Measurements from ENCODE around the gene BEGAIN. TPM values are rescaled to one million over a fixed set of nuclear protein-coding genes. Genes with fewer than 3 reads are reported as not detected.

Gene BEGAIN
- polyA plus RNA-seq, 4 donors: 1.3 to 13.5 (median 5.1) TPM

DNA sequence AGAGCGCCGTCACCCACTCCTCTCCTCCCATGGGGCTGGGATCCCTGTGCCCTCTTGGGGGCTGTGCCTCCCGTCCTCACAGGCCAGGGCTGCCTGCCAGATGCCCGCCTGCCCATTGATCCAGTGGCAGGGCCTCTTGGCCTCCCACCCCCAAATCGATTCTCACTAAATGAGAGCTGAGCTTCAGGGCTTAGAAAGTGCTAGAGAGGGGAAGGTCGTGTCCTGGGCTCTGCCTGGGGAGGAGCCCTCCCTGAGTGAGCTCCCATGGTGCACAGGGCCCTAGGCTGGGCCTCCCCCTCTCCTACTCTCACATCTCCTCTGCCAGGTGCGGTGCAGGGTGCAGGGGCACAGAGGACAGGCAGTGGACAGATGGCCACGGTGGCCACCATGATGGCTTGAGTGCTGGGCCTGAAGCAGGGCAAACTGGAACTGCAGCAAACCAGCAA lies 9.2 kb downstream of the BEGAIN start:
- DNase-seq: no peak
- WGBS, 3 donors: 61 to 80% (median 66%) methylated on average over 8 of the region's 8 CpGs
- Histone ChIP-seq H3K4me3 (ENCODE audit: low read depth in 1 of 3, low read length in 3 of 3) (no peak overlapping the region), H3K4me1 (ENCODE audit: control insufficient read depth in 3 of 3, insufficient read depth in 2 of 3, low read depth in 1 of 3, low read length in 2 of 3) (no peaks in the 10 kb centered on the region), H3K36me3 (ENCODE audit: control insufficient read depth in 3 of 3, insufficient read depth in 2 of 3, low read depth in 1 of 3, low read length in 3 of 3) (no peaks in the 10 kb centered on the region), H3K27ac (ENCODE audit: low read depth in 1 of 3, low read length in 2 of 3) (no peak overlapping the region), H3K27me3 (ENCODE audit: control insufficient read depth in 3 of 3, insufficient read depth in 3 of 3, low read length in 3 of 3) (peaks cover 0 to 19% (median 3%) of the 10 kb centered on the region in 3 donors), H3K9me3 (ENCODE audit: control insufficient read depth in 2 of 2, insufficient read depth in 1 of 2, low read depth in 1 of 2, low read length in 1 of 2) (peaks cover 0 to 5% of the 10 kb centered on the region in 2 donors)
- FAIRE-seq: no peak

DNA sequence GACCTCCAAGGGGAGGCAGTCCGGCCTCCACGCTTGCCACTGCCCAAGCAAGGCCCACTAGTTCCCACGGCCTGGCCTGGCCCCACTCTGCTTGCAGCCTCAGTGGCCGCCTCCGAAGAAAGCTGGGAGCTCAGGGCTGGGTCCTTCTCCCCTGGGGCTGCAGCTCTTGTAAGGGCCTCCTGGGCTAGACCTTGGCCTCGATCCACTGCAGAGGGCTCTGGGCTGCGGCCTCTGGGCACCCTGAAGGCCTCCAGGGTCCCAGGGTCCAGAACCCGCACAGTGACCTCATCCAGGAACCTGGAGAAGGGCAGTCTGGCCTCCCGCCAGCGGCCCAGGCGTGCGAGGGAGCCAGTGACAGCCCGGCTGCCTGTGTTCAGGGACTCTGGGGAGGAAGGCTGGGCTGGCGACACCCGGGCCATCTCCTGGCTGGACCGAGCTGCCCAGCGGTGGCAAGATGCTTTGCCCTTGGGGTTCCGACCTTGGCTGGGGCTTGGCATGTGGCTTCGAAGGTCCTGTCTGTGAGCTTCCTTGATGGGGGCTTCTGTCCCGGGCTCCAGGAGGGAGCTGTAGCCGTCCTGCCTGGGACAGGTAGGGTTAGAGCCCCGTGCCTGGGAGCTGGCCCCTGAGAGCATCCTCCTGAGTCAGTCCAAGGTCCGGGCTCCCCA lies 9.8 kb downstream of the BEGAIN start:
- DNase-seq (no peak), FAIRE-seq (no peak)
- H3K4me1 ChIP-seq (ENCODE audit: control insufficient read depth in 3 of 3, insufficient read depth in 2 of 3, low read depth in 1 of 3, low read length in 2 of 3): no peaks in the 10 kb centered on the region
- no peaks in the 10 kb centered on the region for H3K36me3 ChIP-seq (ENCODE audit: control insufficient read depth in 3 of 3, insufficient read depth in 2 of 3, low read depth in 1 of 3, low read length in 3 of 3)
- H3K27ac ChIP-seq (ENCODE audit: low read depth in 1 of 3, low read length in 2 of 3): no peak overlapping the region
- WGBS, 3 donors: 71 to 81% (median 80%) methylated on average over 21 to 23 of the region's 23 CpGs
- peaks cover 0 to 5% of the 10 kb centered on the region in 2 donors for H3K9me3 ChIP-seq (ENCODE audit: control insufficient read depth in 2 of 2, insufficient read depth in 1 of 2, low read depth in 1 of 2, low read length in 1 of 2)
- H3K27me3 ChIP-seq (ENCODE audit: control insufficient read depth in 3 of 3, insufficient read depth in 3 of 3, low read length in 3 of 3): peaks cover 0 to 24% (median 3%) of the 10 kb centered on the region in 3 donors
- no peak overlapping the region for H3K4me3 ChIP-seq (ENCODE audit: low read depth in 1 of 3, low read length in 3 of 3)

DNA sequence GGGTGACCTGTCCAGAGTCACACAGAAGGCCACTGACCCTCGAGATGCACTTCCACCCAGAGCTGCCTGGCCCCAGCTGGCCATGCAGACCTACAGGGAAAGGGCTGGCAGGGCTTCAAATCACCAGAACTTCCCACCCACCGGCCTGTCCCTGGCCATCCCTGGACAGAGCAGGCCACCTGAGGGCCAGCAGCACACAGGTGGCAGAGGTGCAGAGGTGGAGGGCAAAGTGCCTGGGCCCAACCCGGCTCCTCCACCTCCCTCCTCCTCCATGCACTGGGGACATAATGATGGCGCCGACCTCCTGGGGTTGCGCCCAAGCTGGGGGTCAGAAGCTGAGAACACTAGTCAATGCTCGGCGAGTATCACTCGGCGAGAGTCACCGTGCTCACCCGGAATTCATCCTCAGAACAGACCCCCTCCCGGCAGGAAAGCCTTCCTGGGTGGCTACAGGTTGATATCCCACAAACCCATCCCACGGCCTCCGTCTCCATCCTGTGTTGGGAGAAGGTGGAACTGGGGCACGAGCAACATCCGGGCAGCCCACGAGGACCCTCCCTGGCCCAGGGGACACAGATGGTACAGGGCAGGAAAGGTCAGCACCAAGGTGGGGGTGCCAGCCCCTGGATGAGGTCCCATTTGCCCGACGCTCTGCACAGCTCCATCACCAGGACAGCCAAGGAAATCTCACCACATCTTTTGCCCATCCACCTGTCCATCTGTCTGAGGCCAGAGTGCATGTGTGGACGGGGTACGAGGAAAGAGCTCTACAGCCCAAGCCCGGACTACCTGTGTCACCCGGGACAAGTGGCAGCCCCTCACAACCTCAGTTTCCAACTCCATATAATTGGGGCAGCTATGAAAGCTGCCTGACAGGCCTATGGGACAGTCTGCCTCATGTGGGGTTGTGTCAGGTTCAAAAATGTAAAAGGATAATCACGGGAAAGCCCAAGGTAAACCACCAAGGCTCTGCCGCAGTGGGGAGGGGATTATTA lies 10.8 kb downstream of the BEGAIN start:
- H3K4me1 ChIP-seq (ENCODE audit: control insufficient read depth in 3 of 3, insufficient read depth in 2 of 3, low read depth in 1 of 3, low read length in 2 of 3): no peaks in the 10 kb centered on the region
- H3K9me3 ChIP-seq (ENCODE audit: control insufficient read depth in 2 of 2, insufficient read depth in 1 of 2, low read depth in 1 of 2, low read length in 1 of 2): peaks cover 0 to 5% of the 10 kb centered on the region in 2 donors
- FAIRE-seq (no peak), DNase-seq (no peak)
- WGBS, 3 donors: 70 to 84% (median 79%) methylated on average over 25 to 26 of the region's 26 CpGs
- H3K27ac ChIP-seq (ENCODE audit: low read depth in 1 of 3, low read length in 2 of 3): no peak overlapping the region
- peaks cover 0 to 33% (median 3%) of the 10 kb centered on the region in 3 donors for H3K27me3 ChIP-seq (ENCODE audit: control insufficient read depth in 3 of 3, insufficient read depth in 3 of 3, low read length in 3 of 3)
- H3K4me3 ChIP-seq (ENCODE audit: low read depth in 1 of 3, low read length in 3 of 3): no peak overlapping the region
- no peaks in the 10 kb centered on the region for H3K36me3 ChIP-seq (ENCODE audit: control insufficient read depth in 3 of 3, insufficient read depth in 2 of 3, low read depth in 1 of 3, low read length in 3 of 3)

DNA sequence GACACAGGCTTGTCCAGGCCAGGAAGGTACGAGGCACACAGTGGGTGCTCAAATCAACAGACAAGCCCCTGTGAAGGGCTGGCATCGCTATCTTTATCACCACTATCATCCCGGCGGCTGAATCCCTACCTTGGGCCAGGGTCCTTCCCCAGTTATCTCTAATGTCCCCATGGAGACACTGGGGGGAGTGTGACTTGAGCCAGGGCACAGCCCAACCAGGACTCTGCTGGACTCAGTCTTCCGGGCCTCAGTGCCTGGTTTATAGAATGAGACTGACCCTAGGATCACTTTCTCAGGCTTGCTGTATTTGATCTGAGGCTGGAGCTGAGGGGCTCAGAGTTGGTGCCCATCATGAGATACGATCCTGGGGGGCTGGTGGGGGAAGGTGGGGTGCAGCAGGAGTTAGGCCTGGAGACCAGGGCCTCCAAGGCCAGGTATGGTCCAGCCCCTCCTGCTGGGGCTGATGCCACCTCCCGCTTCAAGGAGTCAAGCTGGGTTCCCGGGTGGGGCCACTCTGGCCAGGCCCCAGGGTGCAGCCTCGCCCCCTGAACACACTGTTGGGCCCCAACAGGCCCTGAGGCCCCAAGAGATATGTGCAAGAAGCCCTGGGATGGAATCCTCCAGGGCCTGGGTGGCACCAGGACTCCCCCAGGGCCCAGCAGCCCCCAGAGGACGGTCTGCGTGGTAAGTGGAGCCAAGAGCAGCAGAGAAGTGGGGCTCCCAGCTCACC lies 11.8 kb downstream of the BEGAIN start:
- DNase-seq (no peak), FAIRE-seq (no peak)
- WGBS, 3 donors: 56 to 74% (median 69%) methylated on average over 11 of the region's 11 CpGs
- no peak overlapping the region for H3K27ac ChIP-seq (ENCODE audit: low read depth in 1 of 3, low read length in 2 of 3)
- H3K36me3 ChIP-seq (ENCODE audit: control insufficient read depth in 3 of 3, insufficient read depth in 2 of 3, low read depth in 1 of 3, low read length in 3 of 3): no peaks in the 10 kb centered on the region
- H3K4me3 ChIP-seq (ENCODE audit: low read depth in 1 of 3, low read length in 3 of 3): no peak overlapping the region
- peaks cover 0 to 43% (median 7%) of the 10 kb centered on the region in 3 donors for H3K27me3 ChIP-seq (ENCODE audit: control insufficient read depth in 3 of 3, insufficient read depth in 3 of 3, low read length in 3 of 3)
- no peaks in the 10 kb centered on the region for H3K4me1 ChIP-seq (ENCODE audit: control insufficient read depth in 3 of 3, insufficient read depth in 2 of 3, low read depth in 1 of 3, low read length in 2 of 3)
- peaks cover 0 to 5% of the 10 kb centered on the region in 2 donors for H3K9me3 ChIP-seq (ENCODE audit: control insufficient read depth in 2 of 2, insufficient read depth in 1 of 2, low read depth in 1 of 2, low read length in 1 of 2)

DNA sequence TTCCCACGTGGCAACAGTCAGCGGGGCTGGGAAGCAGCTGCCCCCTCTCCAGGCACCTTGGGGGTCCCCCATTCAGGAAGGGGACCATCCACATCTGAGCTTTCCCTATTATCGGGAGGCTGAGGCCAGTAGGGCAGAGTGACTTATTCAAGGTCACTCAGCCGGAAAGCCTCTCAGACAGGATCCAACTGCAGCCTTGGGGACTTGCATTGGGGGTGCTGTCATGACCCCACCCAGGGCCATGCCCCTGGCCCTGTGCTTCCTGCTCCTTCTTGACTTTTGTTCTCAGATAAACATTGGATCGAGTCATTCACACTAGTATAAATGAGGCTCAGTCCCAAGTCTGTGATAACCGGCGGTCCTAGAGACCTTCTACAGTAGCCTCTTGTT lies 12.6 kb downstream of the BEGAIN start:
- Histone ChIP-seq H3K27me3 (ENCODE audit: control insufficient read depth in 3 of 3, insufficient read depth in 3 of 3, low read length in 3 of 3) (peaks cover 0 to 51% (median 12%) of the 10 kb centered on the region in 3 donors), H3K27ac (ENCODE audit: low read depth in 1 of 3, low read length in 2 of 3) (no peak overlapping the region), H3K4me1 (ENCODE audit: control insufficient read depth in 3 of 3, insufficient read depth in 2 of 3, low read depth in 1 of 3, low read length in 2 of 3) (no peaks in the 10 kb centered on the region), H3K36me3 (ENCODE audit: control insufficient read depth in 3 of 3, insufficient read depth in 2 of 3, low read depth in 1 of 3, low read length in 3 of 3) (no peaks in the 10 kb centered on the region), H3K4me3 (ENCODE audit: low read depth in 1 of 3, low read length in 3 of 3) (no peak overlapping the region), H3K9me3 (ENCODE audit: control insufficient read depth in 2 of 2, insufficient read depth in 1 of 2, low read depth in 1 of 2, low read length in 1 of 2) (peaks cover 0 to 5% of the 10 kb centered on the region in 2 donors)
- DNase-seq (no peak), FAIRE-seq (no peak)
- 43 to 64% (median 61%) methylated on average over 7 of the region's 7 CpGs for WGBS, 3 donors

DNA sequence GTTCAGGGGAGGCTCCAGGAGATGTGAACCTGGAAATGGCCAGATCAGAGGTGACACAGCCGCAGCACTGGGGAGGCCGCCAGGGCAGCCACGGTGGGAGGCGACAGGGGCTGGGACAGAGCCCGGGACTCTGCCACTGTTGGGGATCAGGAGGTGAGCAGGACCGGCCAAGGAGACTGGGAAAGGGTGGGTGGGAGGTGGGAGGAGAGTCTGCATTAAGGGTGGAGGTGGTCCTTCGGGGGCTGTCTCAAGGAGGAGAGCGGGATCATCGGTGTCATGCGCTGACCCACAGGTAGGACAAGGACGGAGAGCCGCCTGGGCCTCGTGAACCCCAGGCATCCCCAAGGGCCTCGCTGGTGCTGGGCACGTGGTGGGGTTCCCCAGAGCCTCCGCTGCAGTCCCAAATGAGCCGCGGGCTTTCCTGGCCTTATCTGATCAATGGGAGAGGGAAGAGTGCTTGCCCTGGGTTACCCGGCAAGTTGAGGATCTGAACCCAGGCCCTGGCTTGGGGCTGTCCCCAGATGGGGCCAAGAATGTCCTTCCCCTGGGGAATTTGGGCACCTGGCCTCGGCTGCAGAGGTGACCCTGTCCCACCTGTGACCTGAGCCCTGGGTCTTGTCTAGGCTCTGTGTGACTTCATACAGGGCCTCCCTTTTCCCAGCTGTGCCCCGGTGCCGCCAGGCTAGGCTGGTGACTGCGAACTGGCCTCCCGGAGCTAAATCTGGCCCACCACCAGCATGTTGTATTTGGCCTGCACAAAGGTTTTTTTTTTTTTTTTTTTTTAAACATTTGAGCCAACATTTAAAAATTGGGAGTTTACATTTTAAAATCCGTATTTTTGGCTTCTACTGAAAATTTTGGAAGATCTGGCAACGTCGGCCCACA lies 13.2 kb downstream of the BEGAIN start:
- Histone ChIP-seq H3K4me1 (ENCODE audit: control insufficient read depth in 3 of 3, insufficient read depth in 2 of 3, low read depth in 1 of 3, low read length in 2 of 3) (no peaks in the 10 kb centered on the region), H3K27me3 (ENCODE audit: control insufficient read depth in 3 of 3, insufficient read depth in 3 of 3, low read length in 3 of 3) (peaks cover 0 to 57% (median 16%) of the 10 kb centered on the region in 3 donors), H3K36me3 (ENCODE audit: control insufficient read depth in 3 of 3, insufficient read depth in 2 of 3, low read depth in 1 of 3, low read length in 3 of 3) (no peaks in the 10 kb centered on the region), H3K9me3 (ENCODE audit: control insufficient read depth in 2 of 2, insufficient read depth in 1 of 2, low read depth in 1 of 2, low read length in 1 of 2) (peaks cover 0 to 5% of the 10 kb centered on the region in 2 donors), H3K4me3 (ENCODE audit: low read depth in 1 of 3, low read length in 3 of 3) (no peak overlapping the region), H3K27ac (ENCODE audit: low read depth in 1 of 3, low read length in 2 of 3) (no peak overlapping the region)
- FAIRE-seq: no peak
- 70 to 81% (median 78%) methylated on average over 27 of the region's 27 CpGs for WGBS, 3 donors
- DNase-seq: no peak

DNA sequence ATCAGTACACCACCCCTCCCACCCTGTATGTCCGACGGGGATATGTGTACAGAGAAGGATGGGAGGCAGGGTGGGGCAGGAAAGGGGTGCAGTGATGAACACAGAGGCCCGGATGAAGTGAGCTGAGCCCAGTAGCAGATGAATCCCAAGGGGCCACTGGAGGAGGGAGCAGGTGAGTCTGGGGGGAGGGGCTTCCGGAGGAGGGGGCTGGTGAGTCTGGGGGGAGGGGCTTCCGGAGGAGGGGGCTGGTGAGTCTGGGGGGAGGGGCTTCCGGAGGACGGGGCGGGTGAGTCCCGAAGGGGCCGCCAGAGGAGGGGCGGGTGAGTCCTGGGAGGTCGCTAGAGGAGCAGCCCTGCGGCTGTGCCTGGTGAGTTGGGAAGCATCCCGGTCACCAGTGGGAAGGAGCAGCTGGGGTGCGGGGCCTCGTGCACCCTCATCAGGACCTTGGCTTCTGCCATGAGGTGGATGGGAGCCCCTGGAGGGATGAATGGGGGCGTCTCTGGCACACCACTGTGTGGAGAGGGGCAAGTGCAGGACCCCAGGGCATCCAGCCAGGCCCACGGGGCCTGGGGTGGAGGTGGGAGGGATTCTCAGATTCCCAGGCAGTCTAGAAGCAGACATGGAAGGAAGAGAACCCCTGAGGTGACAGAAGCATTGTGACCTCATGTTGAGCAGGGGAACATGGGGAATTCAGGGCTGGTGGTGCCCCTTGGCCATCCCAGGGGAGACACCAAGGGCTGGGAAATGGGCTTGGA lies 14.0 kb downstream of the BEGAIN start:
- no peak overlapping the region for H3K4me3 ChIP-seq (ENCODE audit: low read depth in 1 of 3, low read length in 3 of 3)
- H3K9me3 ChIP-seq (ENCODE audit: control insufficient read depth in 2 of 2, insufficient read depth in 1 of 2, low read depth in 1 of 2, low read length in 1 of 2): no peaks in the 10 kb centered on the region
- no peaks in the 10 kb centered on the region for H3K36me3 ChIP-seq (ENCODE audit: control insufficient read depth in 3 of 3, insufficient read depth in 2 of 3, low read depth in 1 of 3, low read length in 3 of 3)
- H3K27ac ChIP-seq (ENCODE audit: low read depth in 1 of 3, low read length in 2 of 3): no peak overlapping the region
- FAIRE-seq: no peak
- no peak for DNase-seq
- H3K4me1 ChIP-seq (ENCODE audit: control insufficient read depth in 3 of 3, insufficient read depth in 2 of 3, low read depth in 1 of 3, low read length in 2 of 3): no peaks in the 10 kb centered on the region
- peaks cover 4 to 63% (median 16%) of the 10 kb centered on the region in 3 donors for H3K27me3 ChIP-seq (ENCODE audit: control insufficient read depth in 3 of 3, insufficient read depth in 3 of 3, low read length in 3 of 3)
- 11 to 17% (median 13%) methylated on average over 14 to 17 of the region's 18 CpGs for WGBS, 3 donors

Measured in small intestine (tissue), 7 donors.